ENCODE data around the gene PI4K2A. TPM values are rescaled to one million over a fixed set of nuclear protein-coding genes. Genes with fewer than 3 reads are reported as not detected.

The PI4K2A gene
- total RNA-seq = 1 to 10 TPM; 9.8 to 9.9 TPM
- polyA plus RNA-seq = 1 to 10 TPM; 8.5 TPM

- Mint-ChIP-seq H3K4me1 (peaks cover 17 to 28% (median 21%) of the 10 kb centered on the region in 4 donors), H3K27me3 (no peaks in the 10 kb centered on the region), H3K4me3 (peak within 1 kb of the TSS; percentile 94 to 99 (median 97)), H3K36me3 (peaks cover 4 to 17% of the 10 kb centered on the region in 2 donors), H3K9me3 (no peaks in the 10 kb centered on the region), H3K27ac (peak within 1 kb of the TSS; percentile 84 to 97 (median 91))
- intact Hi-C loops (cut with micrococcal nuclease) = loop anchor here (1.0 to 10.0 kb wide), 4 partner anchors 47 to 1056 kb away; partner anchors contain the start of genes AVPI1, MMS19, RRP12 and TM9SF3
- CTCF ChIA-PET (ENCODE audit: partially characterized antibody) = interaction anchor here (0.6 to 0.7 kb wide), 3 partner anchors 9 to 210 kb away, joined by 3 read pairs; partner anchors contain the start of gene GOLGA7B
- no peaks in the 10 kb centered on the region for H3K36me3 ChIP-seq (ENCODE audit: insufficient read depth, low read length)
- H3K4me1 ChIP-seq (ENCODE audit: insufficient read depth, low read length) = peaks cover 15% of the 10 kb centered on the region
- peak within 1 kb of the TSS; percentile 68 for H3K27ac ChIP-seq (ENCODE audit: low read depth, low read length)
- peak; percentile 98 to 99 (median 98) for DNase-seq
- POLR2A ChIA-PET (ENCODE audit: partially characterized antibody) = interaction anchor here (0.8 to 2.8 kb wide), 6 partner anchors 9 to 321 kb away, joined by 3 to 23 read pairs (median 6); partner anchors contain the start of genes AVPI1, FRAT1, RRP12 and ZFYVE27
- H3K9me3 ChIP-seq (ENCODE audit: control insufficient read depth in 1 of 2, low read length in 2 of 2) = no peaks in the 10 kb centered on the region
- no peaks in the 10 kb centered on the region for H3K27me3 ChIP-seq (ENCODE audit: insufficient read depth, low read length)
- H3K4me3 ChIP-seq (ENCODE audit: low read length in 2 of 2) = peak within 1 kb of the TSS; percentile 83 to 97
Observed at GRCh38 chr10:97640174-97640867, at the start of gene PI4K2A. Gene PI4K2A (plus strand): TSS chr10:97640671. CDS start chr10:97640743, 72 bp downstream.

GRCh38 chr10:97590748-97591495 lies 49.5 kb upstream of the PI4K2A start:
- no peaks in the 10 kb centered on the region for H3K9me3 Mint-ChIP-seq
- no peak overlapping the region for H3K27ac Mint-ChIP-seq
- ChIA-PET CTCF (ENCODE audit: partially characterized antibody) (no interaction called here), POLR2A (ENCODE audit: partially characterized antibody) (no interaction called here)
- Histone ChIP-seq H3K9me3 (ENCODE audit: control insufficient read depth in 1 of 2, low read length in 2 of 2) (no peaks in the 10 kb centered on the region), H3K4me1 (ENCODE audit: insufficient read depth, low read length) (no peaks in the 10 kb centered on the region), H3K27me3 (ENCODE audit: insufficient read depth, low read length) (no peaks in the 10 kb centered on the region), H3K27ac (ENCODE audit: low read depth, low read length) (no peak overlapping the region), H3K4me3 (ENCODE audit: low read length in 2 of 2) (no peak overlapping the region), H3K36me3 (ENCODE audit: insufficient read depth, low read length) (no peaks in the 10 kb centered on the region)
- no peaks in the 10 kb centered on the region for H3K36me3 Mint-ChIP-seq
- intact Hi-C loops (cut with micrococcal nuclease) = no loop called here
- H3K4me3 Mint-ChIP-seq = no peak overlapping the region
- H3K27me3 Mint-ChIP-seq = peaks cover 0 to 2% of the 10 kb centered on the region in 2 donors
- no peaks in the 10 kb centered on the region for H3K4me1 Mint-ChIP-seq
- no peak for DNase-seq

GRCh38 chr10:97593421-97593820 lies 47.0 kb upstream of the PI4K2A start:
- H3K36me3 ChIP-seq (ENCODE audit: insufficient read depth, low read length) = no peaks in the 10 kb centered on the region
- H3K4me3 ChIP-seq (ENCODE audit: low read length in 2 of 2) = no peak overlapping the region
- ChIA-PET CTCF (ENCODE audit: partially characterized antibody) (no interaction called here), POLR2A (ENCODE audit: partially characterized antibody) (no interaction called here)
- Mint-ChIP-seq H3K4me3 (no peak overlapping the region), H3K9me3 (no peaks in the 10 kb centered on the region), H3K4me1 (no peaks in the 10 kb centered on the region), H3K27ac (no peak overlapping the region), H3K27me3 (peaks cover 0 to 2% of the 10 kb centered on the region in 2 donors), H3K36me3 (no peaks in the 10 kb centered on the region)
- H3K27me3 ChIP-seq (ENCODE audit: insufficient read depth, low read length) = no peaks in the 10 kb centered on the region
- H3K9me3 ChIP-seq (ENCODE audit: control insufficient read depth in 1 of 2, low read length in 2 of 2) = no peaks in the 10 kb centered on the region
- H3K27ac ChIP-seq (ENCODE audit: low read depth, low read length) = no peak overlapping the region
- H3K4me1 ChIP-seq (ENCODE audit: insufficient read depth, low read length) = no peaks in the 10 kb centered on the region
- intact Hi-C loops (cut with micrococcal nuclease) = no loop called here
- no peak for DNase-seq

GRCh38 chr10:97596101-97597082 lies 44.1 kb upstream of the PI4K2A start:
- H3K27me3 ChIP-seq (ENCODE audit: insufficient read depth, low read length) = no peaks in the 10 kb centered on the region
- Mint-ChIP-seq H3K9me3 (no peaks in the 10 kb centered on the region), H3K27me3 (peaks cover 0 to 2% of the 10 kb centered on the region in 2 donors), H3K4me3 (no peak overlapping the region), H3K36me3 (no peaks in the 10 kb centered on the region), H3K4me1 (no peaks in the 10 kb centered on the region), H3K27ac (peak overlapping the region in 1 of 7 donors; percentile 18)
- ChIA-PET POLR2A (ENCODE audit: partially characterized antibody) (no interaction called here), CTCF (ENCODE audit: partially characterized antibody) (no interaction called here)
- intact Hi-C loops (cut with micrococcal nuclease) = no loop called here
- H3K9me3 ChIP-seq (ENCODE audit: control insufficient read depth in 1 of 2, low read length in 2 of 2) = no peaks in the 10 kb centered on the region
- no peaks in the 10 kb centered on the region for H3K4me1 ChIP-seq (ENCODE audit: insufficient read depth, low read length)
- DNase-seq = no peak
- H3K4me3 ChIP-seq (ENCODE audit: low read length in 2 of 2) = no peak overlapping the region
- H3K36me3 ChIP-seq (ENCODE audit: insufficient read depth, low read length) = no peaks in the 10 kb centered on the region
- H3K27ac ChIP-seq (ENCODE audit: low read depth, low read length) = no peak overlapping the region

- H3K36me3 ChIP-seq (ENCODE audit: insufficient read depth, low read length) = no peaks in the 10 kb centered on the region
- Mint-ChIP-seq H3K4me1 (no peaks in the 10 kb centered on the region), H3K4me3 (no peak overlapping the region), H3K27ac (no peak overlapping the region), H3K9me3 (no peaks in the 10 kb centered on the region), H3K27me3 (peaks cover 0 to 2% of the 10 kb centered on the region in 2 donors), H3K36me3 (no peaks in the 10 kb centered on the region)
- H3K9me3 ChIP-seq (ENCODE audit: control insufficient read depth in 1 of 2, low read length in 2 of 2) = no peaks in the 10 kb centered on the region
- no peak overlapping the region for H3K27ac ChIP-seq (ENCODE audit: low read depth, low read length)
- POLR2A ChIA-PET (ENCODE audit: partially characterized antibody) = no interaction called here
- no peak for DNase-seq
- no peak overlapping the region for H3K4me3 ChIP-seq (ENCODE audit: low read length in 2 of 2)
- intact Hi-C loops (cut with micrococcal nuclease) = no loop called here
- CTCF ChIA-PET (ENCODE audit: partially characterized antibody) = no interaction called here
- no peaks in the 10 kb centered on the region for H3K27me3 ChIP-seq (ENCODE audit: insufficient read depth, low read length)
- no peaks in the 10 kb centered on the region for H3K4me1 ChIP-seq (ENCODE audit: insufficient read depth, low read length)
Observed at GRCh38 chr10:97597778-97598177, 42.7 kb upstream of the PI4K2A start.

- no peak overlapping the region for H3K27ac ChIP-seq (ENCODE audit: low read depth, low read length)
- no peak overlapping the region for H3K4me3 ChIP-seq (ENCODE audit: low read length in 2 of 2)
- intact Hi-C loops (cut with micrococcal nuclease) = no loop called here
- Mint-ChIP-seq H3K4me3 (no peak overlapping the region), H3K36me3 (no peaks in the 10 kb centered on the region), H3K27me3 (peaks cover 0 to 2% of the 10 kb centered on the region in 2 donors), H3K9me3 (no peaks in the 10 kb centered on the region), H3K27ac (no peak overlapping the region), H3K4me1 (no peaks in the 10 kb centered on the region)
- ChIA-PET CTCF (ENCODE audit: partially characterized antibody) (no interaction called here), POLR2A (ENCODE audit: partially characterized antibody) (no interaction called here)
- H3K9me3 ChIP-seq (ENCODE audit: control insufficient read depth in 1 of 2, low read length in 2 of 2) = no peaks in the 10 kb centered on the region
- H3K36me3 ChIP-seq (ENCODE audit: insufficient read depth, low read length) = no peaks in the 10 kb centered on the region
- H3K4me1 ChIP-seq (ENCODE audit: insufficient read depth, low read length) = no peaks in the 10 kb centered on the region
- DNase-seq = no peak
- no peaks in the 10 kb centered on the region for H3K27me3 ChIP-seq (ENCODE audit: insufficient read depth, low read length)
Observed at GRCh38 chr10:97598407-97599271, 41.8 kb upstream of the PI4K2A start.
